ENCODE data around the gene MYADML2. TPM values are rescaled to one million over a fixed set of nuclear protein-coding genes. Genes with fewer than 3 reads are reported as not detected.

Gene MYADML2
- total RNA-seq, 2 experiments from 2014 or later, result 0.19 TPM; not detected in 1

GRCh38 chr17:81977211-81977808, 30.3 kb upstream of the MYADML2 start, which contains the start of gene ASPSCR1:
TSS of gene ASPSCR1 (plus strand) at chr17:81977629. CDS start at chr17:81977647, 18 bp downstream.
- Histone ChIP-seq H3K79me2 (ENCODE audit: insufficient read depth, low read depth, low read length) (peaks cover 10% of the 10 kb centered on the region; the same call in 1 of the 2 replicates), H3K4me1 (ENCODE audit: insufficient read depth, low read length, poor library complexity, severe bottlenecking) (peaks cover 20% of the 10 kb centered on the region), H3K36me3 (ENCODE audit: insufficient read depth, low read length) (peaks cover 14% of the 10 kb centered on the region; the same call in 1 of the 2 replicates), H3K4me3 (ENCODE audit: low read depth, low read length, poor library complexity, severe bottlenecking) (peak within 1 kb of the TSS; percentile 85), H3K9me2 (ENCODE audit: insufficient read depth, low read length) (no peaks in the 10 kb centered on the region), H3K4me2 (ENCODE audit: low read length) (peak within 1 kb of the TSS; percentile 95), H3K9me3 (ENCODE audit: low read length) (peaks cover 9% of the 10 kb centered on the region; the same call in 1 of the 2 replicates), H3K27ac (ENCODE audit: low read depth, low read length, poor library complexity, severe bottlenecking) (peak within 1 kb of the TSS; percentile 59), H4K20me1 (ENCODE audit: insufficient read depth, low read length) (no peaks in the 10 kb centered on the region), H2AFZ (ENCODE audit: low read length) (peak within 1 kb of the TSS; percentile 63)
- no TSS peak for BruUV-seq (replicated peaks)
- ChIA-PET POLR2A (interaction anchor here (0.5 to 0.9 kb wide), 4 partner anchors 9 to 885 kb away, joined by 3 to 7 read pairs (median 4); no protein-coding TSS in a partner anchor), CTCF (ENCODE audit: unreplicated experiment) (interaction anchor here (1.1 kb wide), 1 partner anchor 43 kb away, joined by 3 read pairs; no protein-coding TSS in a partner anchor)
- DNase-seq (ENCODE audit: low spot score), result peak; percentile 96
- TF ChIP-seq CTCF (conservative IDR thresholded peaks at IDR 0.05; ENCODE audit: low read length) (no peak), EZH2phosphoT487 (IDR thresholded peaks at IDR 0.05; ENCODE audit: borderline replicate concordance, low read depth, low read length) (no peak)
- intact Hi-C loops (cut with micrococcal nuclease; ENCODE audit: unreplicated experiment), result loop anchor here (1.0 kb wide), 1 partner anchor 9 kb away; no protein-coding TSS in a partner anchor

GRCh38 chr17:81976332-81977210, 29.5 kb upstream of the MYADML2 start:
- peak; percentile 48 for DNase-seq (ENCODE audit: low spot score)
- no peaks in the 10 kb centered on the region for H3K9me2 ChIP-seq (ENCODE audit: insufficient read depth, low read length)
- peak overlapping the region; percentile 85 for H3K4me3 ChIP-seq (ENCODE audit: low read depth, low read length, poor library complexity, severe bottlenecking)
- ChIA-PET POLR2A (interaction anchor here (0.5 to 0.9 kb wide), 5 partner anchors 8 to 885 kb away, joined by 3 to 7 read pairs (median 3); no protein-coding TSS in a partner anchor), CTCF (ENCODE audit: unreplicated experiment) (interaction anchor here (1.1 kb wide), 1 partner anchor 44 kb away, joined by 3 read pairs; no protein-coding TSS in a partner anchor)
- peak overlapping the region; percentile 95 for H3K4me2 ChIP-seq (ENCODE audit: low read length)
- peaks cover 14% of the 10 kb centered on the region; the same call in 1 of the 2 replicates for H3K36me3 ChIP-seq (ENCODE audit: insufficient read depth, low read length)
- BruUV-seq (replicated peaks), result TSS peak; percentile 90
- H3K9me3 ChIP-seq (ENCODE audit: low read length), result peaks cover 9% of the 10 kb centered on the region; the same call in 1 of the 2 replicates
- intact Hi-C loops (cut with micrococcal nuclease; ENCODE audit: unreplicated experiment), result loop anchor here (1.0 kb wide), 1 partner anchor 8 kb away; no protein-coding TSS in a partner anchor
- peak overlapping the region; percentile 63 for H2AFZ ChIP-seq (ENCODE audit: low read length)
- TF ChIP-seq EZH2phosphoT487 (IDR thresholded peaks at IDR 0.05; ENCODE audit: borderline replicate concordance, low read depth, low read length) (no peak), CTCF (conservative IDR thresholded peaks at IDR 0.05; ENCODE audit: low read length) (no peak)
- peaks cover 10% of the 10 kb centered on the region; the same call in 1 of the 2 replicates for H3K79me2 ChIP-seq (ENCODE audit: insufficient read depth, low read depth, low read length)
- H4K20me1 ChIP-seq (ENCODE audit: insufficient read depth, low read length), result no peaks in the 10 kb centered on the region
- H3K27ac ChIP-seq (ENCODE audit: low read depth, low read length, poor library complexity, severe bottlenecking), result peak overlapping the region; percentile 59
- H3K4me1 ChIP-seq (ENCODE audit: insufficient read depth, low read length, poor library complexity, severe bottlenecking), result peaks cover 20% of the 10 kb centered on the region
